ENCODE results near the gene HOXC6.

HOXC6 gene

GRCh38 chr12:54027442-54027786, 826 bp upstream of the HOXC6 start:
- H3K4me3 ChIP-seq (replicated peaks; ENCODE audit: insufficient read depth, low read length): no peak overlapping the region
- TF ChIP-seq, protein P1, sequence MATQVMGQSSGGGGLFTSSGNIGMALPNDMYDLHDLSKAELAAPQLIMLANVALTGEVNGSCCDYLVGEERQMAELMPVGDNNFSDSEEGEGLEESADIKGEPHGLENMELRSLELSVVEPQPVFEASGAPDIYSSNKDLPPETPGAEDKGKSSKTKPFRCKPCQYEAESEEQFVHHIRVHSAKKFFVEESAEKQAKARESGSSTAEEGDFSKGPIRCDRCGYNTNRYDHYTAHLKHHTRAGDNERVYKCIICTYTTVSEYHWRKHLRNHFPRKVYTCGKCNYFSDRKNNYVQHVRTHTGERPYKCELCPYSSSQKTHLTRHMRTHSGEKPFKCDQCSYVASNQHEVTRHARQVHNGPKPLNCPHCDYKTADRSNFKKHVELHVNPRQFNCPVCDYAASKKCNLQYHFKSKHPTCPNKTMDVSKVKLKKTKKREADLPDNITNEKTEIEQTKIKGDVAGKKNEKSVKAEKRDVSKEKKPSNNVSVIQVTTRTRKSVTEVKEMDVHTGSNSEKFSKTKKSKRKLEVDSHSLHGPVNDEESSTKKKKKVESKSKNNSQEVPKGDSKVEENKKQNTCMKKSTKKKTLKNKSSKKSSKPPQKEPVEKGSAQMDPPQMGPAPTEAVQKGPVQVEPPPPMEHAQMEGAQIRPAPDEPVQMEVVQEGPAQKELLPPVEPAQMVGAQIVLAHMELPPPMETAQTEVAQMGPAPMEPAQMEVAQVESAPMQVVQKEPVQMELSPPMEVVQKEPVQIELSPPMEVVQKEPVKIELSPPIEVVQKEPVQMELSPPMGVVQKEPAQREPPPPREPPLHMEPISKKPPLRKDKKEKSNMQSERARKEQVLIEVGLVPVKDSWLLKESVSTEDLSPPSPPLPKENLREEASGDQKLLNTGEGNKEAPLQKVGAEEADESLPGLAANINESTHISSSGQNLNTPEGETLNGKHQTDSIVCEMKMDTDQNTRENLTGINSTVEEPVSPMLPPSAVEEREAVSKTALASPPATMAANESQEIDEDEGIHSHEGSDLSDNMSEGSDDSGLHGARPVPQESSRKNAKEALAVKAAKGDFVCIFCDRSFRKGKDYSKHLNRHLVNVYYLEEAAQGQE (IDR thresholded peaks at IDR 0.05; ENCODE audit: insufficient replicate concordance, low read depth): no peak
- TF ChIP-seq SPI1 (IDR thresholded peaks at IDR 0.05; ENCODE audit: borderline replicate concordance, low read depth) (no peak), POLR2AphosphoS5 (IDR thresholded peaks at IDR 0.05; ENCODE audit: low read depth) (no peak), CTCF (IDR thresholded peaks at IDR 0.05; ENCODE audit: insufficient read depth, low read length) (no peak), GABPA (IDR thresholded peaks at IDR 0.05; ENCODE audit: low read depth) (no peak)
- H3K27me3 ChIP-seq (ENCODE audit: insufficient read depth, poor library complexity, severe bottlenecking): peaks cover 50% of the 10 kb centered on the region
- no peak overlapping the region for H3K27ac ChIP-seq (replicated peaks)
- no peak for DNase-seq (ENCODE audit: low read depth in 1 of 2, low spot score in 1 of 2)

DNA sequence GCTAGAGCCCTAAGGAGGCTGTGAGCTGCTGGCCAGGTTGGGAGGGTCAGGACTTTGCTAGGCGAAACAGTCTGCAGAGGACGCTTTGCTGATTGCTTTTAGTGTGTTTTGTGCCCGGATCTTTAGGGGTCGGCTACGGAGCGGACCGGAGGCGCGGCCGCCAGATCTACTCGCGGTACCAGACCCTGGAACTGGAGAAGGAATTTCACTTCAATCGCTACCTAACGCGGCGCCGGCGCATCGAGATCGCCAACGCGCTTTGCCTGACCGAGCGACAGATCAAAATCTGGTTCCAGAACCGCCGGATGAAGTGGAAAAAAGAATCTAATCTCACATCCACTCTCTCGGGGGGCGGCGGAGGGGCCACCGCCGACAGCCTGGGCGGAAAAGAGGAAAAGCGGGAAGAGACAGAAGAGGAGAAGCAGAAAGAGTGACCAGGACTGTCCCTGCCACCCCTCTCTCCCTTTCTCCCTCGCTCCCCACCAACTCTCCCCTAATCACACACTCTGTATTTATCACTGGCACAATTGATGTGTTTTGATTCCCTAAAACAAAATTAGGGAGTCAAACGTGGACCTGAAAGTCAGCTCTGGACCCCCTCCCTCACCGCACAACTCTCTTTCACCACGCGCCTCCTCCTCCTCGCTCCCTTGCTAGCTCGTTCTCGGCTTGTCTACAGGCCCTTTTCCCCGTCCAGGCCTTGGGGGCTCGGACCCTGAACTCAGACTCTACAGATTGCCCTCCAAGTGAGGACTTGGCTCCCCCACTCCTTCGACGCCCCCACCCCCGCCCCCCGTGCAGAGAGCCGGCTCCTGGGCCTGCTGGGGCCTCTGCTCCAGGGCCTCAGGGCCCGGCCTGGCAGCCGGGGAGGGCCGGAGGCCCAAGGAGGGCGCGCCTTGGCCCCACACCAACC, 1.5 kb downstream of the HOXC6 start:
- no peak overlapping the region for H3K27ac ChIP-seq (replicated peaks)
- no peak for DNase-seq (ENCODE audit: low read depth in 1 of 2, low spot score in 1 of 2)
- no peak for TF ChIP-seq SPI1 (IDR thresholded peaks at IDR 0.05; ENCODE audit: borderline replicate concordance, low read depth)
- TF ChIP-seq, protein P1 (IDR thresholded peaks at IDR 0.05; ENCODE audit: insufficient replicate concordance, low read depth): no peak
- TF ChIP-seq CTCF (IDR thresholded peaks at IDR 0.05; ENCODE audit: insufficient read depth, low read length): no peak
- TF ChIP-seq POLR2AphosphoS5 (IDR thresholded peaks at IDR 0.05; ENCODE audit: low read depth): no peak
- no peak for TF ChIP-seq GABPA (IDR thresholded peaks at IDR 0.05; ENCODE audit: low read depth)
- no peak overlapping the region for H3K4me3 ChIP-seq (replicated peaks; ENCODE audit: insufficient read depth, low read length)
- H3K27me3 ChIP-seq (ENCODE audit: insufficient read depth, poor library complexity, severe bottlenecking): peaks cover 71% of the 10 kb centered on the region

GRCh38 chr12:54030442-54030801, 2.2 kb downstream of the HOXC6 start:
- H3K4me3 ChIP-seq (replicated peaks; ENCODE audit: insufficient read depth, low read length): no peak overlapping the region
- peaks cover 75% of the 10 kb centered on the region for H3K27me3 ChIP-seq (ENCODE audit: insufficient read depth, poor library complexity, severe bottlenecking)
- TF ChIP-seq SPI1 (IDR thresholded peaks at IDR 0.05; ENCODE audit: borderline replicate concordance, low read depth) (no peak), CTCF (IDR thresholded peaks at IDR 0.05; ENCODE audit: insufficient read depth, low read length) (no peak), GABPA (IDR thresholded peaks at IDR 0.05; ENCODE audit: low read depth) (no peak), POLR2AphosphoS5 (IDR thresholded peaks at IDR 0.05; ENCODE audit: low read depth) (no peak)
- TF ChIP-seq, protein P1 (IDR thresholded peaks at IDR 0.05; ENCODE audit: insufficient replicate concordance, low read depth): no peak

More at GRCh38 chr12:54030442-54030801, 2.2 kb downstream of the HOXC6 start:
- no peak overlapping the region for H3K27ac ChIP-seq (replicated peaks)
- DNase-seq (ENCODE audit: low read depth in 1 of 2, low spot score in 1 of 2): no peak
